IMR-90 (cell line): ENCODE results near the gene MAGI2. TPM values are rescaled to one million over a fixed set of nuclear protein-coding genes. Genes with fewer than 3 reads are reported as not detected.

Source experiments
- ATAC-seq: fragments of 200-7000 bp; cut with Tn5 transposase; 2 replicates; pipeline ENCODE4 v1.9.1; 2020; ENCODE audit warnings: low read depth, mild to moderate bottlenecking, moderate library complexity
- BruUV-seq: library from RNA; stranded (reverse); fragments of 400-500 nt; replicated peaks from 2 replicates; lab custom pipeline; 2021; lab: Mats Ljungman, UMichigan
- CTCF ChIA-PET: fragments of 300-600 bp; formaldehyde crosslinking; extraction: SDS; loops from one replicate; lab custom pipeline; 2021; ENCODE audit warnings: antibody characterized with exemption; lab: Yijun Ruan, JAX
- POLR2A ChIA-PET: fragments of 300-600 bp; sonication (Branson Sonifier 250); formaldehyde crosslinking; loops from one replicate; lab custom pipeline; 2022; ENCODE audit warnings: antibody characterized with exemption; ENCODE audit not compliant: unreplicated experiment; lab: Charles Lee
- DNase-seq: peaks from one replicate; pipeline ENCODE4 v3.0.0; 2013
- H2AFZ ChIP-seq: replicated peaks from 2 replicates; pipeline ENCODE3; 2013; ENCODE audit warnings: low read length, mild to moderate bottlenecking; ENCODE audit not compliant: poor library complexity
- H2AK5ac ChIP-seq: 2 replicates; pipeline ENCODE4 v1.6.1; 2013; ENCODE audit warnings: low read depth, low read length, inconsistent platforms
- H2AK9ac ChIP-seq: replicated peaks from 2 replicates; pipeline ENCODE3; 2013; ENCODE audit warnings: mild to moderate bottlenecking, low read depth, low read length, moderate library complexity; ENCODE audit not compliant: poor library complexity
- H2BK120ac ChIP-seq: 2 replicates; pipeline ENCODE4 v1.6.1; 2013; ENCODE audit warnings: low read depth, low read length, inconsistent platforms
- H2BK15ac ChIP-seq: 3 replicates; pipeline ENCODE4 v1.6.1; 2013; ENCODE audit warnings: low read depth, low read length, inconsistent platforms
- H2BK20ac ChIP-seq: 2 replicates; pipeline ENCODE4 v1.6.1; 2013; ENCODE audit warnings: low read depth, mild to moderate bottlenecking, inconsistent platforms, low read length, moderate library complexity
- H2BK5ac ChIP-seq: 2 replicates; pipeline ENCODE4 v1.6.1; 2013; ENCODE audit warnings: mild to moderate bottlenecking, low read depth, low read length, inconsistent platforms; ENCODE audit not compliant: poor library complexity, severe bottlenecking
- H3K14ac ChIP-seq: replicated peaks from 2 replicates; pipeline ENCODE4 v1.6.1; 2013; ENCODE audit warnings: low read depth, low read length, inconsistent platforms
- H3K18ac ChIP-seq: 2 replicates; pipeline ENCODE4 v1.6.1; 2013; ENCODE audit warnings: low read depth, low read length, control low read depth
- H3K23ac ChIP-seq: 2 replicates; pipeline ENCODE4 v1.6.1; 2013; ENCODE audit warnings: low read depth, low read length, inconsistent platforms
- H3K27ac ChIP-seq: 2 replicates; pipeline ENCODE4 v1.5.1; 2013; ENCODE audit warnings: mild to moderate bottlenecking, control low read depth, low read length; ENCODE audit not compliant: insufficient read depth
- H3K27me3 ChIP-seq: 2 replicates; pipeline ENCODE4 v1.6.1; 2013; ENCODE audit warnings: low read length; ENCODE audit not compliant: control insufficient read depth, insufficient read depth
- H3K36me3 ChIP-seq: 2 replicates; pipeline ENCODE4 v1.6.1; 2013; ENCODE audit warnings: low read length, mixed read lengths; ENCODE audit not compliant: control insufficient read depth, insufficient read depth
- H3K4ac ChIP-seq: 2 replicates; pipeline ENCODE4 v1.6.1; 2013; ENCODE audit warnings: low read depth, low read length, inconsistent platforms
- H3K4me1 ChIP-seq: 2 replicates; pipeline ENCODE4 v1.6.1; 2013; ENCODE audit warnings: low read length, mixed read lengths; ENCODE audit not compliant: control insufficient read depth, insufficient read depth
- H3K4me2 ChIP-seq: 2 replicates; pipeline ENCODE4 v1.6.1; 2013; ENCODE audit warnings: low read depth, mild to moderate bottlenecking, control low read depth, low read length, moderate library complexity
- H3K4me3 ChIP-seq: 2 replicates; pipeline ENCODE4 v1.5.1; 2013; ENCODE audit warnings: low read depth, mild to moderate bottlenecking, control low read depth, low read length, moderate library complexity; ENCODE audit not compliant: insufficient read depth
- H3K56ac ChIP-seq: 2 replicates; pipeline ENCODE4 v1.6.1; 2013; ENCODE audit warnings: low read length, inconsistent platforms; ENCODE audit not compliant: insufficient read depth; ENCODE audit errors: extremely low read depth
- H3K79me1 ChIP-seq, 2 experiments: 2 replicates each; pipeline ENCODE4 v1.6.1; 2013; ENCODE audit warnings: low read length in 2 of 2, inconsistent platforms in 1 of 2, low read depth in 1 of 2
- H3K9ac ChIP-seq: 2 replicates; pipeline ENCODE4 v1.6.1; 2013; ENCODE audit warnings: low read depth, low read length, control low read depth
- H3K9me1 ChIP-seq: 2 replicates; pipeline ENCODE4 v1.6.1; 2013; ENCODE audit warnings: low read length, inconsistent platforms; ENCODE audit not compliant: insufficient read depth
- H3K9me3 ChIP-seq: 2 replicates; pipeline ENCODE4 v1.6.1; 2013; ENCODE audit warnings: low read length; ENCODE audit not compliant: control insufficient read depth, insufficient read depth
- H4K20me1 ChIP-seq: 2 replicates; pipeline ENCODE4 v1.6.1; 2013; ENCODE audit warnings: low read length, inconsistent platforms; ENCODE audit not compliant: insufficient read depth
- H4K5ac ChIP-seq: 2 replicates; pipeline ENCODE4 v1.6.1; 2013; ENCODE audit warnings: mild to moderate bottlenecking, low read depth, low read length, control low read depth
- H4K8ac ChIP-seq, 2 experiments: 2 replicates each; pipeline ENCODE4 v1.6.1; 2013; ENCODE audit warnings: low read depth in 2 of 2, low read length in 2 of 2, control low read depth in 1 of 2, inconsistent platforms in 1 of 2
- H4K91ac ChIP-seq: 2 replicates; pipeline ENCODE4 v1.6.1; 2013; ENCODE audit warnings: low read depth, low read length, inconsistent platforms; ENCODE audit not compliant: insufficient read depth
- BHLHE40 ChIP-seq: fragments of 150-350 bp; IDR thresholded peaks from 2 replicates; pipeline ENCODE4 v1.6.1; 2016; ENCODE audit warnings: mild to moderate bottlenecking, low read depth, low read length
- CEBPB ChIP-seq: IDR thresholded peaks from 2 replicates; pipeline ENCODE4 v1.6.1; 2012; ENCODE audit warnings: low read depth, low read length, improper control_type of control experiment
- CHD1 ChIP-seq: IDR thresholded peaks from 2 replicates; pipeline ENCODE4 v1.6.1; 2012; ENCODE audit warnings: low read depth, low read length, improper control_type of control experiment
- MAFK ChIP-seq: IDR thresholded peaks from 2 replicates; pipeline ENCODE4 v1.6.1; 2012; ENCODE audit warnings: low read depth, low read length, improper control_type of control experiment
- MAZ ChIP-seq: IDR thresholded peaks from 2 replicates; pipeline ENCODE4 v1.6.1; 2012; ENCODE audit warnings: low read depth, mild to moderate bottlenecking, low read length, improper control_type of control experiment, moderate library complexity, borderline replicate concordance
- POLR2A ChIP-seq: IDR thresholded peaks from 2 replicates; pipeline ENCODE4 v1.6.1; 2012; ENCODE audit warnings: mild to moderate bottlenecking, low read depth, low read length
- RAD21 ChIP-seq: IDR thresholded peaks from 2 replicates; pipeline ENCODE4 v1.6.1; 2012; ENCODE audit warnings: low read length, improper control_type of control experiment
- WGBS, 2 experiments: methylation state at CpG; one replicate each; pipeline versions ENCODE4 v1.1.5 to v1.1.7; 2013; ENCODE audit warnings: missing lambda C conversion rate in 2 of 2; ENCODE audit not compliant: insufficient read length in 1 of 2; ENCODE audit errors: extremely low coverage in 2 of 2; 5-methylcytosine and 5-hydroxymethylcytosine counted together
- dilution Hi-C: fragments of 300-500 bp; cut with HindIII; formaldehyde crosslinking; loops from one replicate; pipeline ENCODE4 v1.14.3; 2018; ENCODE audit warnings: low sequenced_read_pairs; ENCODE audit not compliant: unreplicated experiment
- in situ Hi-C: fragments of 300-500 bp; cut with MboI; formaldehyde crosslinking; loops from 3 replicates; pipeline ENCODE4 v1.14.3; 2019; ENCODE audit warnings: low sequenced_read_pairs, inconsistent platforms, mixed read lengths
- intact Hi-C: fragments of 100-400 bp; cut with micrococcal nuclease; formaldehyde crosslinking; loops from 2 replicates; pipeline ENCODE4 v1.10.0; 2022
- polyA plus RNA-seq, 3 experiments: library from polyadenylated mRNA; depleted of rRNA; stranded (reverse); fragments of >200 nt; gene quantifications; 2 replicates each; pipeline ENCODE4 v1.2.3, GENCODE V29; 2012; ENCODE audit warnings: low replicate concordance in 1 of 3
- total RNA-seq: library from RNA; depleted of rRNA; stranded (reverse); fragments of >200 nt; gene quantifications from 2 replicates; pipeline ENCODE4 v1.2.3, GENCODE V29; 2012
- TF ChIP-seq, protein P1 (sequence below): conservative IDR thresholded peaks from 2 replicates; pipeline ENCODE4 v1.5.1; 2012; ENCODE audit warnings: mild to moderate bottlenecking, low read depth, low read length, improper control_type of control experiment
- TF ChIP-seq, protein P2 (sequence below): fragments of 150-350 bp; IDR thresholded peaks from 2 replicates; pipeline ENCODE4 v1.6.1; 2016; ENCODE audit warnings: low read depth, mild to moderate bottlenecking, low read length, moderate library complexity, borderline replicate concordance
- TF ChIP-seq, protein P3 (sequence below): fragments of 150-350 bp; IDR thresholded peaks from 2 replicates; pipeline ENCODE4 v1.6.1; 2017; ENCODE audit warnings: mild to moderate bottlenecking, antibody characterized with exemption, low read length, low read depth

The MAGI2 gene
- total and polyA plus RNA-seq, 2 of the 4 experiments (the other 2 are of a cell fraction) = 2.5 to 17.9 TPM

DNA sequence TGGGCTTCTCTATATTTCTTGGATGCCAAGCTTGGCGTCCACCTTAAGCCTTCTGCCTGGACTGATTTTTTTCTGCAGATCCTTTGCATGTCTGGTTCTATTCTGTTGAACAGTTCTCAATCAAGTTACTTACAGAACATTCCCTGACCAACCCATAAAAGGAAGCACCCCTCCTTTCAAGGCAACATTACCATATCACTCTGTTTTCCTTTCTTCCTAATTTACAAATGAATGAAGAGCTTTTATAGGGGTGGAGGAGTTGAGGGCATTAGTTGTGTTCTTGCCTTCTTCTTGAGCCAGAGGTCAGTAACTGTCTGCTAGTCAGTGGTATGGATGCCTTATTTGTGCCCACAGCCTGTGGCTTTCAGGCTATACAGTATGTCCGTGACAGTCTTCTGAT is 1293.9 kb downstream of the MAGI2 start:
- 85% methylated on average over 2 of the region's 2 CpGs; no CpG with 5 or more reads in 1 of the 2 experiments for WGBS, 2 experiments
- Histone ChIP-seq H2BK5ac (no peak overlapping the region), H2BK20ac (no peak overlapping the region), H2BK120ac (no peak overlapping the region), H3K9me1 (no peaks in the 10 kb centered on the region; the same call in 1 of the 2 replicates), H3K14ac (no peak overlapping the region), H2BK15ac (no peak overlapping the region), H3K36me3 (peaks cover 2% of the 10 kb centered on the region; the same call in 1 of the 2 replicates), H3K27ac (no peak overlapping the region), H3K23ac (no peak overlapping the region), H2AK9ac (no peak overlapping the region), H4K91ac (no peak overlapping the region), H3K9me3 (no peaks in the 10 kb centered on the region), H4K8ac (no peak overlapping the region), H3K4ac (no peak overlapping the region), H3K56ac (no peak overlapping the region), H3K4me1 (no peaks in the 10 kb centered on the region), H2AFZ (no peak overlapping the region), H4K5ac (no peak overlapping the region), H2AK5ac (no peak overlapping the region), H4K20me1 (no peaks in the 10 kb centered on the region), H3K79me1 (no peaks in the 10 kb centered on the region), H3K9ac (no peak overlapping the region), H3K4me3 (no peak overlapping the region), H3K27me3 (no peaks in the 10 kb centered on the region), H3K4me2 (no peak overlapping the region), H3K18ac (no peak overlapping the region)
- dilution Hi-C loops = no loop called here
- DNase-seq (no peak), ATAC-seq (no peak)
- POLR2A ChIA-PET = no interaction called here
- no TSS peak for BruUV-seq
- in situ Hi-C loops = no loop called here
- CTCF ChIA-PET = interaction anchor here (0.5 kb wide), 1 partner anchor 17 kb away, joined by 3 read pairs; no protein-coding TSS in a partner anchor
- TF ChIP-seq BHLHE40 (no peak), CEBPB (no peak), RAD21 (no peak), POLR2A (no peak), MAZ (no peak), MAFK (no peak), CHD1 (no peak)
- TF ChIP-seq, protein P1, sequence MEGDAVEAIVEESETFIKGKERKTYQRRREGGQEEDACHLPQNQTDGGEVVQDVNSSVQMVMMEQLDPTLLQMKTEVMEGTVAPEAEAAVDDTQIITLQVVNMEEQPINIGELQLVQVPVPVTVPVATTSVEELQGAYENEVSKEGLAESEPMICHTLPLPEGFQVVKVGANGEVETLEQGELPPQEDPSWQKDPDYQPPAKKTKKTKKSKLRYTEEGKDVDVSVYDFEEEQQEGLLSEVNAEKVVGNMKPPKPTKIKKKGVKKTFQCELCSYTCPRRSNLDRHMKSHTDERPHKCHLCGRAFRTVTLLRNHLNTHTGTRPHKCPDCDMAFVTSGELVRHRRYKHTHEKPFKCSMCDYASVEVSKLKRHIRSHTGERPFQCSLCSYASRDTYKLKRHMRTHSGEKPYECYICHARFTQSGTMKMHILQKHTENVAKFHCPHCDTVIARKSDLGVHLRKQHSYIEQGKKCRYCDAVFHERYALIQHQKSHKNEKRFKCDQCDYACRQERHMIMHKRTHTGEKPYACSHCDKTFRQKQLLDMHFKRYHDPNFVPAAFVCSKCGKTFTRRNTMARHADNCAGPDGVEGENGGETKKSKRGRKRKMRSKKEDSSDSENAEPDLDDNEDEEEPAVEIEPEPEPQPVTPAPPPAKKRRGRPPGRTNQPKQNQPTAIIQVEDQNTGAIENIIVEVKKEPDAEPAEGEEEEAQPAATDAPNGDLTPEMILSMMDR = no peak
- TF ChIP-seq, protein P2, sequence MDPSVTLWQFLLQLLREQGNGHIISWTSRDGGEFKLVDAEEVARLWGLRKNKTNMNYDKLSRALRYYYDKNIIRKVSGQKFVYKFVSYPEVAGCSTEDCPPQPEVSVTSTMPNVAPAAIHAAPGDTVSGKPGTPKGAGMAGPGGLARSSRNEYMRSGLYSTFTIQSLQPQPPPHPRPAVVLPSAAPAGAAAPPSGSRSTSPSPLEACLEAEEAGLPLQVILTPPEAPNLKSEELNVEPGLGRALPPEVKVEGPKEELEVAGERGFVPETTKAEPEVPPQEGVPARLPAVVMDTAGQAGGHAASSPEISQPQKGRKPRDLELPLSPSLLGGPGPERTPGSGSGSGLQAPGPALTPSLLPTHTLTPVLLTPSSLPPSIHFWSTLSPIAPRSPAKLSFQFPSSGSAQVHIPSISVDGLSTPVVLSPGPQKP = no peak
- TF ChIP-seq, protein P3, sequence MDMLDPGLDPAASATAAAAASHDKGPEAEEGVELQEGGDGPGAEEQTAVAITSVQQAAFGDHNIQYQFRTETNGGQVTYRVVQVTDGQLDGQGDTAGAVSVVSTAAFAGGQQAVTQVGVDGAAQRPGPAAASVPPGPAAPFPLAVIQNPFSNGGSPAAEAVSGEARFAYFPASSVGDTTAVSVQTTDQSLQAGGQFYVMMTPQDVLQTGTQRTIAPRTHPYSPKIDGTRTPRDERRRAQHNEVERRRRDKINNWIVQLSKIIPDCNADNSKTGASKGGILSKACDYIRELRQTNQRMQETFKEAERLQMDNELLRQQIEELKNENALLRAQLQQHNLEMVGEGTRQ = no peak
- intact Hi-C loops = no loop called here
